Erythroblast (primary cell): ENCODE data around the gene TINCR.

Experiments used
- GATA1 ChIP-seq: IDR thresholded peaks from 2 replicates; pipeline ENCODE4 v1.6.1; 2011; ENCODE audit warnings: low read depth, mild to moderate bottlenecking, control low read depth, low read length, moderate library complexity
- POLR2A ChIP-seq: IDR thresholded peaks from 2 replicates; pipeline ENCODE4 v1.6.1; 2011; ENCODE audit warnings: mild to moderate bottlenecking, low read length

GRCh38 chr19:5542665-5543064 lies 25.1 kb downstream of the TINCR start:
- TF ChIP-seq POLR2A (no peak), GATA1 (no peak)
